HK-2 (cell line): ENCODE measurements around the gene FMNL2.
"Not testable (repeated sequence)": the region's sequence is repeated elsewhere in the genome, so short reads cannot be mapped to it uniquely, and the experiment has no call there.

Source experiments
- DNase-seq: peaks from one replicate; pipeline ENCODE4 v3.0.0-alpha.2; 2018; ENCODE audit not compliant: unreplicated experiment

Gene FMNL2

DNA sequence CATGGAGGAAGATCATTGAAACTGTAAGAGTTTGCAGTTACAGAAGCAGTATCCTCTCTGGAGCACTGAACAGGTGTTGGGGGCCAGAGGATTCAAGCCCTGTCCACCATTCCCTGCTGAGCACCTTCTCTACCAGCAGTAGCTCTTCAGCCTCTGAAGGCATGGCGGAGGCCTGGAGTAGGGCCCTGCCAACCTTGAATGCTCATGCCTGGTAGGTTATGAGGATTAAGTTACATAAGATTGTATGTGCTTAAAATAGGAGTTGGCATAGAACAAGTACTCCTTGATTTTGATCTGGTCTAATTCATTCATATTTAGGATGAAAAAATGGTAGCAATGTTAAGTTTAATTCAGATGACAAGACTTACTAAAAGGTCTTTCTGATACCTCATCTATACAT lies 40.2 kb downstream of the FMNL2 start:
- no peak for DNase-seq

DNA sequence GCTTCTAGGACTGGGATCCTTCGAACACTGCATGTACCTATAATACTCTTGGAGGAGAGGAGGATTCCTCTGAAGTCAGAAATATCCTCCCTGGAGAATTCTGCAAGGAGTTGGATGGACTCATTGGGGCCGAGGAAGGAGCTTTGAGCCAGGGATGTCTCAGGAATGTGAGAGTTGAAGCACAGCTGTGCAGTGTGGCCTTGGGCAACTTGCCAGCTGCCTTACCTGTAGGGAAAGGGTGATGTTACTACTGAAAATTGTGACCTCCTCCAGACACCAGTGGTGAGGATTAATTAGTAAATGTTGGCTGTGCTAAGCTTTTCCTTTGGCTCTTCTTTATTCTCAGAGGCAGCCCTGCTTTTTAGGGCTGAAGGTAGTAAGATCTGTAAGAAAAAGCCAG lies 41.4 kb downstream of the FMNL2 start:
- no peak for DNase-seq

DNA sequence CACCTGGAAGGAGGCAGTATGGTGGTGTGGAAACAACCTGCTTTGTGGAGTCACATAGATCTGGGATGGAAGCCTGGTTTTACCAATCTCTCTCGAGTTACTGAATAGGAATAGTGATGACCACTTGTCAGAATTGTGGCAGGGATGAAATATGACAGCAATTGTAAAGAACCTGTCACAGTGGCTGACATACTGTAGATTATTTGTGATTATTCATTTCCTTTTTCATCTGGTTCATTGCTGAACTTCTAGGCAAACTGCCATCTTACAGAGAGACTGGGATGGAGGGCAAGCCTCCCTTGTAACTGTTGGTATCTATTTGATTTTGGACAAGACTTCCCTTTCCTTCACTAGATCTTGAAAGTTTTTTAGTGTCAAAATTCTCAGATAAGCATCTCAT lies 42.0 kb downstream of the FMNL2 start:
- DNase-seq, result no peak

DNA sequence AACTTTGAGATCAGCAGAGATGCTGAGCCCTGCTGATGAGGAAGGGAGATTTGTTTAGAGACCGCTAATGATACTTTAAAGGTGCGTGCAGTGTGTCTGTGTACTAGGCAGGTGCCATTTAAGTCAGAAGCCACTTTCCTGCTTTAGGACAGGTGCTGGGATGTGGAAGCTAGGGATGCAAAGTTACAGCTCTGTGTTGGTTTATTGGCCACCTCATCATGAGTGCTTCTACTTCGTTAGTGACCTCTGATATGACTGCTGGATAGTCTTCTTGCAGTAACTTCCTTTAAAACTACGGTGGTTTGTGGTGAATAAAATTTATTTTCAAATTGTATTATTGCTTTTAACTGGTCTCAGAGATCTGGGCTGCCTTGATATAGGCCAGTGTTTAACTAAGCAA lies 44.1 kb downstream of the FMNL2 start:
- DNase-seq, result no peak

DNA sequence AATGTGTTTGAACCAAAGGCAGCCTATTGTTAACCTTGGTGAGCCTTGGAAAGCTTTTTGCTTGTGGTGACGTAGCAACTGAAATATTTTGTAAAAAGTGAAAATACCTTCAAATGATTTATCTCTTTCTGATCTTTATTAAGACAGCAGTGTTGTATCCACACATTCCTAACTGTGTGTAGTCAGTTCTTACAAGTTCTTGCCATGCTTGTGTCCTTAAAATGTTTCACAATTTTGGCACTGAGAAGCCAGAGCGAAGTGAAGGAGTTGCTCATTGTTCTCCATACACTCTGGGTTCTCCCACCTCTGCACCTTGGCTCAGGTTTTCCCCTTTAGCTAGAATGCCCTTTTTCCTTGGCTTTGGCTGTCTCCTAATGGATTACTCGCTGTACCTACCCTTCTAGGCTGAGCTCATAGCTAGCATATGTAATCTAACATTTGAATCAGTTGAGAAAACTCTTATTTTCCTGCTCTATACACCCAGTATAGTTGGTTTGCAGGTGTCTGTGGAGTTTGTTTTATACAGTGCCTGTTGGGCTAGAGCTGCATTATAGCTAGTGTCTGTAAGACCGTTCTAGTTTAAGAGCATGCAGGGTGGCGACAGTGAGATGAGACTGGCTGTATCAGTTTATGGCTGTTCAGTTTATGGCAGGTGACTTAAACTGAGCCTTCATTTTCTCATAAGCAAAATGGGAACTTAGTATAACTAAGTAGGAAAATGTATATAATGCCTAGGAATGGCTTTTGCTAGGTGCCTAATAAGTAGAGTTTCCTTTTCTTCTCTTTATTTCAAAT lies 45.5 kb downstream of the FMNL2 start:
- DNase-seq, result no peak

DNA sequence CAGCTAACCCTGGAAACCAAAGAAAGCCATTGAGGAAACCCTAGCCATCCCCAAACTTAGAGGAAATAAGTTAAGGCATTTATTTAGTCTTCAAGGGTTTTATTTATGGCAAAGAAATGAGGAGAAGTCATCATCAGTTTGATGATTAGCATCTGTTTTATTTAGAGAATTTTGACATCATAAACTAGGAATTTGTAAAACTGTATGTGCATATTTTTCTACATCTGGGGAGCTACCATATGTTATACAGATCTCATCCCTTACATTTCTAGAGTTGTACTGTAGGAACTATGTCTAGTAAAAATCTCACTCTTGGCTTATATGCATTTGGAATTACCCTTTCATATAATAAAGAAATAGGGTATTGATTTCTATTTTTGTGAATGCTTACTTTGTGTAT lies 48.7 kb downstream of the FMNL2 start:
- no peak for DNase-seq

DNA sequence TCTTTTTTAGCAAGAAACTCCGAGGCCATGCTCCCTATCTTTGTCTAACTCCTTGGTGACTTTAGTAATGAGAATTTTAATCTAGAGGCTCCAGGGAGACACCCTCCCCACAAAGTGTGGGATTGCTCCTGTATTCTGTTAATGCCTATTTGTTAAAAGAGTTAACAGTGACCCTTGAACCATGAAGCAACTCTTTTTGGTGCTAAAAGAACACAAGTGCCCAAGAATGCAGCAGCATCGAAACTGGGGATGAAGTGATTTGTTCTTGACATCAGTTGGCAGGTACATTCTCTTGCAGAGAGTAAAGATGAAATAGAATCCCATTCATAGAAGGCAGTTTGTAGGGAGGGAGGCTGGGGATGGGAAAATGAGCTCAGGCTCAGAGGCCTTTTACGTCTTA lies 50.0 kb downstream of the FMNL2 start:
- no peak for DNase-seq

DNA sequence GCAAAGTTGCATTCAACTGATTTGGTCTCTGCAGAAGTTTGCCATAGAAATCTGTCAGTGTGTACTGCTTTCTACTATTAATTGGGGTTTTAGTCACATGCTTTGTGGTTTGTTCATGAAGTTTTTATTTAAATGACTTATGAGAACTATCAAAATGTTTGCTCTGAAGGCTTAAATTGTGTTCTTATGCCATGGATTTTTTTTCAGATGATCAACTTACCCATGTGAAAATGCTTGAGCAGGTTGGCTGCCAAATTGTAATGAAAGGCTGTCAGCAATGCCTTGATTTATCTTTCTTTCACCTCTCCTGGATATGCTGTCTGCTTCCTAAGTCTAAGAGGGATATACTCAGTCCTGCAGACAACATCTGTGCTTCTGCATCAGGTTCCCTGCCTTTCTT lies 50.7 kb downstream of the FMNL2 start:
- DNase-seq, result no peak

DNA sequence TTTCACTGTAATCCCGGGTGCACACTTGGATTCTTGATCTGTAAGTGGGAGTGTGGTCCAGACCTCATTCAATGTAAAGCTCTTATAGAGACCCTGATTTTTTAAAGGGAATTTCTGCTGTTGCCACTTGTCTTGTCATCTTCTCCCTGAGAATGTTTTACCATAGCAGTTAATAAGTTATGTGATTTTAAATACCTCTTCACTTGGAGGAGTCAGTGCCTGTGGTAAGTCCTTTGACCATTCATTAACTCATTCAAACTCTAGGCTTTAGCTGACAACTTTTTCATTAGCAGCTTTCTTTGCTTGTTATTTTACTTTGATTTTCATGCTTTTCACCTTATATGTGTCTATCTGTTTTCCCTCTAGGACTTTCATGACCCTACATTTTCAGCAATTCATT lies 51.3 kb downstream of the FMNL2 start:
- DNase-seq, result no peak

DNA sequence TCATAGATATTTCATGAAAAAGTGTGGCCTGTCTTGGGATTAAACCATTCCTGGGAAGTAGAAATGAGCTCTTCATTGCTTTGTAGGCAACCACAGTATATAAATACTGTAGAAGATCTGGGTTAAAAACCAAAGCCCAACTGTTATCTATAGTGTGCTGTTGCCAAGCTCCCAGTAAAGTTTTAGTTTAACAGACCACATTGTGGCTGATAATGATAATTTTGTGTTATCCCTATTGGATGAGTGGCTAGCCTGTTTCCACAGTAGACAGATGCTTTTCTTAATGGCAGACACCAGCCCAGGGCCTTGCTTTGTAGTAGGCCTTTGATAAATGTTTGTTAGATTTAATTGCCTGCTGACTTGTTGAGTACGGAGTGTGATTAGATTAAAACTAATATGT lies 52.1 kb downstream of the FMNL2 start:
- DNase-seq, result no peak

DNA sequence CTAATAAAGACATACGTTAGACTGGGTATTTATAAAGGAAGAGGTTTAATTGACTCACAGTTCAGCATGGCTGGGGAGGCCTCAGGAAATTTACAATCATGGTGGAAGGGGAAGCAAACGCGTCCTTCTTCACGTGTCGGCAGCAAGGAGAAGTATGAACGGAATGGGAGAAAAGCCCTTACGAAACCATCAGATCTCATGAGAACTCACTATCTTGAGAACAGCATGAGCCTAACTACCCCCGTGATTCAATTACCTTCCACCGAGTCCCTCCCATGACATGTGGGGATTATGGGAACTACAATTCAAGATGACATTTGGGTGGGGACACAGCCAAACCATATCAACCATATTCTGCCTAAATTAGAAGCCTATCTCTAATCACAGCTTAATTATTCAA lies 53.3 kb downstream of the FMNL2 start:
- not testable (repeated sequence) for DNase-seq

DNA sequence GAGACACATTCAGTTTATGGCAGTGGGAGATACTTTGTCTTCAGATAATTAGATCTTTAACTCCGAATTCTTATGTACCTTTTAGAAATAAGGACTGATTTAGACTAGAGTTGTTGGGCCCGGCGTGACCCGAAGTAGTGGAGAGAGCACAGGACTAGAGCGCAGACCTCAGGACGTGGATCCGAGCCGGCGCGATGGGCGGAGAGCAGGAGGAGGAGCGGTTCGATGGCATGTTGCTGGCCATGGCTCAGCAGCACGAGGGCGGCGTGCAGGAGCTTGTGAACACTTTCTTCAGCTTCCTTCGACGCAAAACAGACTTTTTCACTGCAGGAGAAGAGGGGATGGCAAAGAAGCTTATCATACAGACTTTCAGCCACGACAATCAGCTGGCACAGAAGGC lies 54.5 kb downstream of the FMNL2 start:
- DNase-seq, result no peak

DNA sequence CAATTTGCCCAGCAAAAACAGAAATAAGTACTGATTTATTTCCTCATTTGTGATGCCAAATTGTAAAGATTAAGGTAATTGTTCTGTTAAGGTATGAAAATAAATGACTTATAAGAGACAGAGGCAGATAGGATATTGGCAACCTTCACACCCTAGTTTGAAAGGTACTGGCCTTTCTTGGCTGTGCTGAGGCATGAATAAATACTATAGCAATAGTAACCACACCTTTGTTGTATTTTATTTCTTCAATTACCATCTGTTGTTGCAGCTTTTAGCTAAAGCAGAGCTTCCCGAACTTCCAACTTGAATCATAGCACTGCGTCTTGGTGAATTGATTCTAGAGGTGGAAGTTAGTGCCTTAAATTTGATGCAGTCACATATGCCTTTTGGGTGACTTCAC lies 55.9 kb downstream of the FMNL2 start:
- DNase-seq, result no peak

DNA sequence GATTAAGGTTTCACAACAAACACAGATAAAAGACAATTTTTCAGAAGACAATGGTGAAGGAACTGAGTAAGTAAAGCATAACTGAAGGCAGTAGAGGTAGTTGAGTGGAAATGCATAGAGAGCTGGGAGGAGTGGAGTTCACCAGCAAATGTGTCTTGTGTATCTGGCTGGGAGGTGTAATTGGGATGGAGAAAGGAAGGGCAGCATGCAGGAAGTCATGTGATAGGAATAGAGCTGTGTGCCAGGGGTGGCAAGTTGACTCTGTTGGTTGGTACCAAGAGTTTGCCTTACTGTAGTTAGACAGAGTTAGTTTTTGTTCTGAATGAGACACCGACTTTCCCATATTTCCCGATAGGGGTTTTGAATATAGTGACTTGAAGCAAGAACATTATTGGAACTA lies 56.3 kb downstream of the FMNL2 start:
- no peak for DNase-seq

DNA sequence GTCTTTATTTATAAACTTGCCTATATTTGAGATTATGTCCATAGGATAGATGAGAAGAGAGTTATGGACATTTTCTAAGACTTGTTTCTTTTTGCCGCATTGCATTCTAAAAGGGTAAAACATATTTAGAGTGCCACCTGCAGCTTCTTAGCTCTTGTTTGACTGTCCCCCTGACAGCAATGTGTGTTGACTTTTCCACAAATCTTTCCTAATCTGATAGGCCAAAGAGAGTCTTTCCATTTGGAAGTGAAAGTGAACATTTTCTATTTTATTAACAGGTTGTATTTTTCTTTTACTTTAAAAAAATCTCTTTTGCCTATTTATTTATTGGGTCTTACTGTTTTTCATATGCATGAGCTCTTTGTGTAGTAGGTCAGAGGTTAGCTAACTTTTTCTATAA lies 58.4 kb downstream of the FMNL2 start:
- no peak for DNase-seq

DNA sequence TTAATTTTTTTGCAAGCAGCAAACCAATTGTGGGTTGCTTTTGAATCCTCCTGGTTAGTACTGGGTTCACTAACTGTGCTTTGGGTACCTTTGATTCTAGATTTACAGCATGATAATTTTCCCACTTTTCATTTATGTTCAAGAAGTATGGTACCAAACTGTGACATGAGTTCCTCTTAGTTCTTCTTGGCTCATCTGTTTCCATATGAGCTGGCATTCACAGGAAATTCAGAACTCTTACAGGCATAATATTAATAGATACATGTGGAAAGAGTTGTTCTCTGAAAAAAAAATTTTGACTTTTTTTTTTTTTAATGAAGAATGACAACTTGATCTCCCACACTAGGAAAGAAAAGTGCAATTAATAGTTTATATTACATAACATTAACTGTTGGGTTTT lies 59.4 kb downstream of the FMNL2 start:
- DNase-seq, result no peak

DNA sequence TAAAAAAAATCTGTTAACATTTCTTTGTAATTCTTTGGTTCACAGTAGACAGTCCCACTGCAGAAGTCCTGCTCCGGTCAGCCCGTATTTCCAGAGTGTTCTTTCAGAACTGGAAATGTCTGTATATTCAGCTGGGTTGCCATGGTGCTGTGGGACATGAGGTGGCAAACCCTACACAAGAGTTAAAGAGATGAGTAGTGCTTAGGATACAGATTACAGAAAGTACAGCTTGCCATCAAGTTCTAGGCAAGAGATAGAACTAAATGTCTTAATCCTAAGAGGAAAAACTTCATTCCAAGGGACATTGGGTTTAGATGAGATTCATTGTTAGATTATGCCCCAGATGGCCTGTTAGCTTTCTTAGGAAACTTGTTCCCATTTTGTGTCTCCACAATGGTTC lies 60.1 kb downstream of the FMNL2 start:
- DNase-seq, result no peak

DNA sequence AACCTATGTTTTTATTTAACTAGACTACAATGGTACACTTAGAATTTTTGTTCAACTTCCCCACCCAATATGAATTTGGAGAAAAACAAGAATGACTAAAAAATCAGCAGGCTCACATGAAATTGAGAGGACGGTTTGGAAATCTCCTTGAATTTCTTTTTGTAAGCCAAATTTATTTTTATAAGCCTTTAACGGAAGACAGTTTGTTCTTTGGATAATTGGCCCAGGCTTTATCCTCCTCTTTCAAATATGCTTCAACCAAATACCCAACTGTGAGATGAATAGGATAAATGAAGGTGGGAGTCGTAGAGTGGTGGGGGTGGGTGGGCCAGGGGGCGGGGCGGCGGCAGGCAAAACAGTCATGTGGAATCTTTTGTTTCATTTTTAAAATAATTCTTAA lies 60.6 kb downstream of the FMNL2 start:
- DNase-seq, result no peak

DNA sequence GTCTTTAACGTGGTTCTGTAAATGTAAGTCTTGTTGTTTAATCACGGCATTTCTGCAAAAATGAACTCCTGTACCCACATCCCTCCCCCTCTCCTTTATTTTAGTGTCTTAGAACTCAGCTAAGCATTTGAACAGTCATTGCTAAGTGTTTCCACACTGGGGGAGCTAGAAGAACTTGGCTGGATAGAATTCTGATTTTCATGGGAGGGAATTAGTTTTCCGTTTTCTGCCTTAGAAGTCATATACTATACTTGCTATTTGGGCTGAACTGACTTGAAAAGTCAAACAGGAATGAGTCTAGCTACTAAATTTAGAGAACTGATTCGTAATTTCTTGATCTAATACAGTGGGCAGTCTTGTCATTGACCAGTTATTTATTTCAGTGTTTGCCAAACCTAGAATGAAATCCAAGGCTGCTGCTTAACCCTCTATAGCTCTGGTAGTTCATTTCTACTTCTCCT lies 61.1 kb downstream of the FMNL2 start:
- no peak for DNase-seq

DNA sequence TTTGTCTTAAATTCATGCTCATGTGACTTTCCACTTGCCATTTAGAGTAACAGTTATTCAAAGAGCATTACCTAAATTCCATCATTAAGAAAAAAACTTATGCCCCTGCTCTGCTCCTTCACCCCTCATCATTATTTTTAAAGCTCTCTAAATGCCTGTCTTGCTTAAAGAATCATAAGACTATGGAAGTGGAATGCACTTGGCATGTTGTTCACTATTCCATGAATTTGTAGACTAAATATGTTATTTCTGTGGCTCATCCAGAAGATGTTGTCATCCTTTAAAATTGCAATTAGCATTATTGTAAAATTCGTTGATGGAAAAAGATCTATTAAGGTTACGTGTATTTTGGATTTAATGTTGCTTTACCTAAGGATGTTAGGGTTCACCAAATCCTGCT lies 61.8 kb downstream of the FMNL2 start:
- DNase-seq, result no peak

DNA sequence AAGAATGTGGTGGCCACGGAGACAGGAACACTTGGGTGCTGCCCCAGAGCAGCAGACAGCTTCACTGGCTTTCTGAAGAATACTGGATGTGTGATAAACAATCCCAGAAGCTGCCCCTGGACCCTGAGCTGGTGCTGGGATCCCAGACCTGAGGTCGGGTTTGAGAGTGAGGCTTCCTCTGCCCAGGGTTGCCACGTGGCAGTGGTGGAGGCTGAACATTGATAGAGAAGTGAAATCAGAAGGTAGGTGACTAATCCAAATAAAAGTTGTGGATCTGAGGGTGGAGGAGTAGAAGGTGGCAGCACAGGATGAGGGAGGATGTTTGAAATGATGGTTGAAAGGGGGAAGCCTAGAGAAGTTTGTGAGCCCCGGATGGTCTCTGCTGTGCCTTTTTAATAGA lies 64.0 kb downstream of the FMNL2 start:
- DNase-seq, result no peak

DNA sequence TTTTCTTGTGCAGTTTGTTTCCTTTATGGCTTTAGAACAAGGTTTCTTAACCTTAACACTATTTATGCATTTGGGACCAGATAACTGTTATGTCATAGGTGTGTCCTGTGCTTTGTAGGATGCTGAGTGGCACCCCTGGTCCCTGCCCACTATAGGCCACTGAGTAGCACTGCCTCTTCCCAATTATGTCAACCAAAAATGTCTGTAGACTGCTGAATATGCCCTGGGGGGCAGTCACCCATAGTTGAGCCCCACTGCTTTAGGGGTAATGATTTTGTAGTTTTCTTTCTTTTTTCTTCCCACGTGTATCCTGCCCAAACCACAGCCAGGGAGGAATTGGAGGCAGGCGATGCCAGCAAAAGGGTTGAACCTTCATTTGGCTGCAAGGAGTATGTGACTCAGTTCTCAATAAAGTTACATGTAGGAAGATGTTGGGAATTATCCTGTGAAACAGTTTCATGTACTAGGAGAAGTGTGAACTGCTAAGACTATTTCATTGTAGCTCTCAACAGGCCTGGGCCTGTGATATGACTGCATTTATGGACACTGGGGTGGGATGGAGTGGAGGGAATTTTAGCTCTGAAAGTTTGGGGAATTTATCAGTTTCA lies 65.7 kb downstream of the FMNL2 start:
- no peak for DNase-seq

DNA sequence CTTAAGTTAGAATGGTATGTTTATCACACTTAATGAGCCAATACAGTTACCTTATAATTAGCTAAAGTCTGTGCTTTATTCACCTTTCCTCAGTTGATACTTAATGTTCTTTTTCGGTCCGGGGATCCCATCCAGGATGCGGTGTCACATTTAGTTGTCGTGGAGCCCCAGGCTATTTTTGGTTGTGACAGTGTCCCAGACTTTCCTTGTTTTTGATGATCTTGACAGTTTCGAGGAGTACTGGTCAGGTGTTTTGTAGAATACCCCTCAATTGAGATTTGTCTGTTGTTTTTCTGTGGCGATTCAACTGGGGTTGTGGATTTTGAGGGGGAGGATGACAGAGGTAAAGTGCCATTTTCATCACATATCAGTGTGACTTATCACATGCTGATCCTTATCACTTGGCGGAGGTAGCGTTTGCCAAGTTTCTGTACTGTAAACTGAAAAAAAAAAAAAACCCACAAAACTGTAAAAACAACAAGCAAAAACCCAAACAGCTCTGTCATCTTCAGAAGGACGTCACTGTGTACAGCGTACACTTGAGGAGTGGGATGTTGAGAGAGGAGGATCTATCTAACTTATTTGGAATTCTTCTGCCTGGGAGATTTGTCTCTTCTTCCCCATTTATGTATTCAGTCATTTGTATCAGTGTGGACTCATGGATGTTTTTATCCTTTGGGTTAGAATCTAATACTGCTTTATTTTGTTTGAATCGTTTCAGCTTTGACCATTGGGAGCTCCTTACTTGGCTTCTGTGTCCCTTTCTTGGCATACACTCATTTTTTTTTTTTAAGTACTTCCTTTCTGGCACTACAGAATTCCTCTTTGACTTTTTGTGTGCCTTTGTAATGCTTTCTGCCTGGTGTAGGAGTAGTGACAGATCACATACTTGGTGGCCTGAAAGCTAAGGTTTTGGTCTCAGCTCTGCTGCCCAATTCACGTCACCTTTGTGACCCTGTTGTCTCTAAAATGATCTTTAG lies 68.1 kb downstream of the FMNL2 start:
- no peak for DNase-seq
